Sigmoid colon (tissue), 7 donors: ENCODE data around the gene CHIT1. TPM values are rescaled to one million over a fixed set of nuclear protein-coding genes. Genes with fewer than 3 reads are reported as not detected.

Experiments
- DNase-seq: peaks from one replicate; pipeline ENCODE4 v3.0.0-alpha.2; 2019
- H3K27ac ChIP-seq, 4 donors: fragments of 200-600 bp; sonication (generic); one replicate each; pipeline ENCODE4 v1.5.1; 2016 to 2019; ENCODE audit warnings: mild to moderate bottlenecking in 1 of 4
- H3K27me3 ChIP-seq, 3 donors: fragments of 200-600 bp; sonication (generic); one replicate each; pipeline ENCODE4 v1.5.1; 2019; ENCODE audit warnings: mild to moderate bottlenecking in 1 of 3
- H3K36me3 ChIP-seq, 4 donors: fragments of 200-600 bp; sonication (generic); one replicate each; pipeline ENCODE4 v1.5.1; 2016 to 2019
- H3K4me1 ChIP-seq, 4 donors: fragments of 200-600 bp; sonication (generic); one replicate each; pipeline ENCODE4 v1.5.1; 2017 to 2019
- H3K4me3 ChIP-seq, 4 donors: fragments of 200-600 bp; sonication (generic); one replicate each; pipeline ENCODE4 v1.5.1; 2017 to 2019; ENCODE audit warnings: mild to moderate bottlenecking in 2 of 4, moderate library complexity in 1 of 4
- H3K9me3 ChIP-seq, 4 donors: fragments of 200-600 bp in 3 of 4; sonication (generic) in 3 of 4; one replicate each; pipeline versions ENCODE4 v1.5.1 to v1.6.1; 2013 to 2019
- EP300 ChIP-seq, 4 donors: sonication (generic); formaldehyde crosslinking; IDR thresholded peaks; one replicate each; pipeline ENCODE4 v1.6.1; 2017; ENCODE audit warnings: antibody characterized with exemption in 4 of 4
- POLR2A ChIP-seq, 2 donors: fragments of 450-650 bp; IDR thresholded peaks; one replicate each; pipeline ENCODE4 v1.6.1; 2016; ENCODE audit warnings: antibody characterized with exemption in 2 of 2, mild to moderate bottlenecking in 2 of 2, moderate library complexity in 2 of 2
- POLR2AphosphoS5 ChIP-seq, 4 donors: sonication (generic); formaldehyde crosslinking; IDR thresholded peaks; one replicate each; pipeline ENCODE4 v1.6.1; 2017; ENCODE audit warnings: antibody characterized with exemption in 4 of 4
- WGBS, 2 donors: extraction: QIAGEN DNeasy Blood & Tissue Kit; methylation state at CpG; one replicate each; pipeline ENCODE4 v1.1.7; 2013; 5-methylcytosine and 5-hydroxymethylcytosine counted together
- intact Hi-C: fragments of 100-400 bp; cut with DNase I; formaldehyde crosslinking; loops from one replicate; pipeline ENCODE4 v1.15.1; 2023
- polyA plus RNA-seq, 3 donors: library from polyadenylated mRNA; stranded (reverse); fragments of 200-250 nt; gene quantifications; one replicate each; pipeline ENCODE4 v1.2.3, GENCODE V29; 2013
- total RNA-seq, 4 donors: library from RNA; depleted of rRNA; stranded (reverse); fragments of >200 nt; gene quantifications; one replicate each; pipeline ENCODE4 v1.1.0, GENCODE V29; 2016
- TF ChIP-seq, protein P1 (sequence below), 4 experiments: fragments of 450-650 bp in 3 of 4; fragments of 200-600 bp in 1 of 4; IDR thresholded peaks; one replicate each; pipeline ENCODE4 v1.5.1; 2016 to 2019; ENCODE audit warnings: antibody characterized with exemption in 4 of 4, mild to moderate bottlenecking in 3 of 4, moderate library complexity in 2 of 4
- donor health status: healthy with polysubstance abuse.
- donor health status: Bipolar disorder and iron deficiency.
- donor health status: healthy.

Gene CHIT1
- total and polyA plus RNA-seq, 7 donors, result 0.98 TPM; not detected in 6

DNA sequence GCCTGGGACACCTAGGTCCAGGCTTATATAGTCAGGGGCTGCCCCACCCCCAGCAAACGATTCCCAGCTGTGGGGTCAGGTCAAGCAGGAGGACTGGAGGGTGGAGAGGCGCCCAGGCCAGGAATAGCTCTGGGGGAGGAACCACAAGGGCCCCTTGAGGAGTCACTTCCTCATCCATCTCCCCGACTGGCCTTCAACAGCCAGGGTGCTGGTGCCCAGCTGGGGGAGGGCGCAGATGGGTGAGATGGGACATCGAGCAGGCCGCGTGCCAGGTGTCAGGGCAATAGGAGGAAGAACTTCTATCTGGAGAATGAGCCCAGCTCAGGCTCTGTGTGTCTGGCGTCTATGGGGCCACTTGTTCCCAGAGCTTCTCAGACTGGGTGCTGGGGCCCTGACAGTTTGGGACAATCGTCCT, 53.6 kb downstream of the CHIT1 start:
- Histone ChIP-seq H3K36me3 (no peaks in the 10 kb centered on the region), H3K4me1 (no peaks in the 10 kb centered on the region), H3K4me3 (no peak overlapping the region), H3K27ac (no peak overlapping the region), H3K9me3 (no peaks in the 10 kb centered on the region), H3K27me3 (peaks cover 0 to 3% (median 0%) of the 10 kb centered on the region in 3 donors)
- TF ChIP-seq, protein P1, sequence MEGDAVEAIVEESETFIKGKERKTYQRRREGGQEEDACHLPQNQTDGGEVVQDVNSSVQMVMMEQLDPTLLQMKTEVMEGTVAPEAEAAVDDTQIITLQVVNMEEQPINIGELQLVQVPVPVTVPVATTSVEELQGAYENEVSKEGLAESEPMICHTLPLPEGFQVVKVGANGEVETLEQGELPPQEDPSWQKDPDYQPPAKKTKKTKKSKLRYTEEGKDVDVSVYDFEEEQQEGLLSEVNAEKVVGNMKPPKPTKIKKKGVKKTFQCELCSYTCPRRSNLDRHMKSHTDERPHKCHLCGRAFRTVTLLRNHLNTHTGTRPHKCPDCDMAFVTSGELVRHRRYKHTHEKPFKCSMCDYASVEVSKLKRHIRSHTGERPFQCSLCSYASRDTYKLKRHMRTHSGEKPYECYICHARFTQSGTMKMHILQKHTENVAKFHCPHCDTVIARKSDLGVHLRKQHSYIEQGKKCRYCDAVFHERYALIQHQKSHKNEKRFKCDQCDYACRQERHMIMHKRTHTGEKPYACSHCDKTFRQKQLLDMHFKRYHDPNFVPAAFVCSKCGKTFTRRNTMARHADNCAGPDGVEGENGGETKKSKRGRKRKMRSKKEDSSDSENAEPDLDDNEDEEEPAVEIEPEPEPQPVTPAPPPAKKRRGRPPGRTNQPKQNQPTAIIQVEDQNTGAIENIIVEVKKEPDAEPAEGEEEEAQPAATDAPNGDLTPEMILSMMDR (IDR thresholded peaks at IDR 0.05), result no peak
- TF ChIP-seq POLR2AphosphoS5 (IDR thresholded peaks at IDR 0.05), result no peak
- TF ChIP-seq EP300 (IDR thresholded peaks at IDR 0.05), result no peak
- TF ChIP-seq POLR2A (IDR thresholded peaks at IDR 0.05), result no peak
- peak; percentile 75 for DNase-seq
- WGBS, 2 donors, result 54 to 74% methylated on average over 9 of the region's 9 CpGs
- intact Hi-C loops, result no loop called here

DNA sequence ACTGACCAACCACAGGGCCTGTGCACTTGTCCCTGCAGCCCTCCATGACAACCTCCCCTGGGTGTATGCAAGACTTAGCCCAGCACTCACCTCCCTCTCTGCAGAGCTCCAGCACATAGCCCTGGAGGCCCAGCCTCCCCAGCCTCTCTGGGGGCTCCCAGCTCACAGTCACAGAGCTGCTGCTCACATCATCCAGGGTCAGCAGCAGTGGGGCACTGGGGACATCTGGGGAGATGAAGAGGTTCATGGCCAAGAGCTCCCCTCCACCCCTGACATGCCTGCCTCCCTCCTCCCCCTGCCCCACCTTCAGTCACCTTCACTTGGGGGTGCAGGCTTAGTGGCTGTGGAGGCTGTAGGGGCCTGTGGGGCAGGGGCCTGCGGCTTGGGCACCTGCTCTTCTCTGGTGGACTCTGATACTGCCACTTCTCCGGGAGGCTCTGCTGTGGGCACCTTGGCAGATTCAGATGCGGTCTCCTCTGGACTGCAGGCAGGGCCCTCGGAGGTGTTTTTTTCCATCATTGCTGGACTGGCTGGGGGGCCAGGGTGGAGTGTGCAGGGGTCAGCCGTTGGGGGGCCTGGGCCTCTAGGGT, 54.1 kb downstream of the CHIT1 start, which contains the start of gene MYBPH:
MYBPH (minus strand) TSS at position 590 of the 590 bp plus-strand sequence; CDS start at position 519, 71 bp downstream.
- TF ChIP-seq, protein P1 (IDR thresholded peaks at IDR 0.05), result no peak
- TF ChIP-seq POLR2AphosphoS5 (IDR thresholded peaks at IDR 0.05) (no peak), POLR2A (IDR thresholded peaks at IDR 0.05) (no peak), EP300 (IDR thresholded peaks at IDR 0.05) (no peak)
- H3K4me3 ChIP-seq, result no peak within 1 kb of the TSS
- peaks cover 0 to 3% (median 0%) of the 10 kb centered on the region in 3 donors for H3K27me3 ChIP-seq
- no peaks in the 10 kb centered on the region for H3K36me3 ChIP-seq
- H3K4me1 ChIP-seq, result no peaks in the 10 kb centered on the region
- 76 to 83% methylated on average over 5 of the region's 5 CpGs for WGBS, 2 donors
- no peaks in the 10 kb centered on the region for H3K9me3 ChIP-seq
- DNase-seq, result no peak
- no peak within 1 kb of the TSS for H3K27ac ChIP-seq
- intact Hi-C loops, result no loop called here

DNA sequence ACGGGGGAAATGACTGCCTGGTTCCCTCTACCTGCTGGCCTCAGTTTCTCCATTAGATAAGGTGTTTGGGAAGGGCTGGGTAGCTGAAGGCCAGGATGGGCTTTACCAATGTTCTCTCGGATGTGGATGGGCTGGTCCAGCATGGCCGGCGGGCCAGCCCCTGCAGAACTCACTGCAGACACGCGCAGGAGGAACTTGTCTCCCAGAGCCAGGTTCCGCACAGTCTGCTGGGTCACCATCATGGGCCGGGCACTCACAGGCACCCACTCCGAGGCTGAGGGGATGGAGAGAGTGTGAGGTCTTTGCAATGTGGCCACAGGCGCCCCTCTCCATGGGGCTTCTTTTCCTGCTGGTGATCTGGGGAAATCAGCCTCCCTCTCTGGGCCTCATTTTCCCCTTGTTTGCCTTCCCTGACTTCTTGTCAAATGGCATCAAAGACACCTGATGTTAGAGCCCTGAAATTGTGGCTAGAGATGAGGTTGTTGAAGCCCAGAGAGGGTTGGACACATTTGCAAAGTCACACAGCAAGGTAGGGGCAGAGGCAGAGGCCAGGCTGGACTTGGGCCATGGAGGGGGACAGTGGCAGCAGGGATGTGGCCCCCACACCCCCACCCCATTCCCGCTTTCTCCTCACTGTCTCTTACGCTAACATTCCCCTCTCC, 55.0 kb downstream of the CHIT1 start:
- Histone ChIP-seq H3K4me1 (no peaks in the 10 kb centered on the region), H3K4me3 (no peak overlapping the region), H3K27me3 (peaks cover 0 to 3% (median 0%) of the 10 kb centered on the region in 3 donors), H3K27ac (no peak overlapping the region), H3K9me3 (no peaks in the 10 kb centered on the region), H3K36me3 (no peaks in the 10 kb centered on the region)
- 91 to 93% methylated on average over 12 of the region's 12 CpGs for WGBS, 2 donors
- TF ChIP-seq, protein P1 (IDR thresholded peaks at IDR 0.05), result no peak
- TF ChIP-seq EP300 (IDR thresholded peaks at IDR 0.05) (no peak), POLR2AphosphoS5 (IDR thresholded peaks at IDR 0.05) (no peak), POLR2A (IDR thresholded peaks at IDR 0.05) (no peak)
- no peak for DNase-seq
- intact Hi-C loops, result loop anchor here (5.0 kb wide), 1 partner anchor 47 kb away; the partner anchor contains the start of gene ADORA1

DNA sequence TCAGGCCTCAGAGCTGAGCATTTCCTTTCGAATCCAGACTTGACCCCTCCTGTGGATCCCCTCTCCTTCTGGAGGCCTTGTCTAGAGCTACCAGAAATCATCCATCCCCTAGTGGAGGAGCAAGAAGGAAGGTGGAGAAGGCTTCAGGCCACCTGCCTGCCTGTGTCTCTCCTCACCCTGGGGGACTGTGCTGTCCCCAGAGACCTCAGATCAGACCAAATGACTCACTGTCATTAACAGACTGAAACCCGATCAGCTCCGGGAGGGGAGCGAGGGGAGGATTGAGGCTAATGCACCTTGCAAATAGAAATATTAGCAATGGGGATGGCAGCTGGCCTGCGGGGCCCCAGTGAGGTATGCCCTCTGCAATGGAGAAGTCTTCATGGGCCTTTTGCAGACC, 55.9 kb downstream of the CHIT1 start:
- no peak overlapping the region for H3K27ac ChIP-seq
- H3K27me3 ChIP-seq, result peaks cover 0 to 3% (median 0%) of the 10 kb centered on the region in 3 donors
- no peaks in the 10 kb centered on the region for H3K4me1 ChIP-seq
- intact Hi-C loops, result loop anchor here (5.0 kb wide), 1 partner anchor 46 kb away; the partner anchor contains the start of gene ADORA1
- H3K36me3 ChIP-seq, result no peaks in the 10 kb centered on the region
- no peaks in the 10 kb centered on the region for H3K9me3 ChIP-seq
- H3K4me3 ChIP-seq, result no peak overlapping the region
- no peak for TF ChIP-seq EP300 (IDR thresholded peaks at IDR 0.05)
- no peak for TF ChIP-seq POLR2AphosphoS5 (IDR thresholded peaks at IDR 0.05)
- TF ChIP-seq, protein P1 (IDR thresholded peaks at IDR 0.05), result no peak
- WGBS, 2 donors, result 79 to 91% methylated on average over 5 of the region's 5 CpGs
- no peak for DNase-seq
